ENCODE measurements around the gene ACP6. TPM values are rescaled to one million over a fixed set of nuclear protein-coding genes. Genes with fewer than 3 reads are reported as not detected.

Gene ACP6
- total and polyA plus RNA-seq, 2 of the 13 experiments (the other 11 are each of a cell fraction or from before 2014, with no cell fraction given) = 18.1 to 33.7 TPM

- TF ChIP-seq MAX (IDR thresholded peaks at IDR 0.05) (no peak), CENPT (CRISPR knock-in tag; IDR thresholded peaks at IDR 0.05; ENCODE audit: low read depth) (no peak), RBM39 (IDR thresholded peaks at IDR 0.05; ENCODE audit: low read depth, low read length, poor library complexity, severe bottlenecking) (no peak), SRY (CRISPR knock-in tag; IDR thresholded peaks at IDR 0.05) (no peak), BORCS8-MEF2B (CRISPR knock-in tag; IDR thresholded peaks at IDR 0.05) (0 out of 2 replicates have a peak, but pooled peaks have one; percentile 59), NKX3-1 (CRISPR knock-in tag; IDR thresholded peaks at IDR 0.05) (no peak), NFRKB (IDR thresholded peaks at IDR 0.05) (no peak), GMEB1 (CRISPR knock-in tag; IDR thresholded peaks at IDR 0.05; ENCODE audit: borderline replicate concordance) (no peak), RAD21 (CRISPR knock-in tag; IDR thresholded peaks at IDR 0.05) (no peak), ZNF276 (CRISPR knock-in tag; IDR thresholded peaks at IDR 0.05; ENCODE audit: low read depth) (no peak), ZNF639 (CRISPR knock-in tag; conservative IDR thresholded peaks at IDR 0.05) (no peak), ZSCAN25 (CRISPR knock-in tag; IDR thresholded peaks at IDR 0.05) (no peak), ZNF331 (CRISPR knock-in tag; IDR thresholded peaks at IDR 0.05) (no peak), CENPBD1 (CRISPR knock-in tag; IDR thresholded peaks at IDR 0.05; ENCODE audit: borderline replicate concordance, low read depth) (no peak), MAZ (IDR thresholded peaks at IDR 0.05; ENCODE audit: borderline replicate concordance, low read depth, low read length) (no peak), MAZ (CRISPR knock-in tag; IDR thresholded peaks at IDR 0.05; ENCODE audit: low read depth) (no peak), MBD4 (IDR thresholded peaks at IDR 0.05; ENCODE audit: borderline replicate concordance, low read length) (no peak), SKI (IDR thresholded peaks at IDR 0.05; ENCODE audit: partially characterized antibody) (no peak), ZNF354B (CRISPR knock-in tag; IDR thresholded peaks at IDR 0.05) (no peak), KMT2B (CRISPR knock-in tag; IDR thresholded peaks at IDR 0.05) (no peak), ZNF121 (CRISPR knock-in tag; IDR thresholded peaks at IDR 0.05) (no peak), MXD3 (CRISPR knock-in tag; IDR thresholded peaks at IDR 0.05) (peak; percentile 18; the same call in 1 of the 2 replicates), ZNF841 (CRISPR knock-in tag; IDR thresholded peaks at IDR 0.05; ENCODE audit: borderline replicate concordance) (no peak), ADNP (CRISPR knock-in tag; IDR thresholded peaks at IDR 0.05) (no peak), ZNF562 (CRISPR knock-in tag; IDR thresholded peaks at IDR 0.05; ENCODE audit: borderline replicate concordance) (no peak), ZSCAN22 (CRISPR knock-in tag; IDR thresholded peaks at IDR 0.05) (0 out of 2 replicates have a peak, but pooled peaks have one; percentile 40)
These were observed 71.5 kb downstream of the ACP6 start (continued) for GRCh38 chr1:147598621-147599361.
